Activated T-cell treated with anti-CD3 and anti-CD28 coated beads for 4 hours (primary cell): Measurements from ENCODE around the gene AK8.

Experiments
- DNase-seq: peaks from one replicate; pipeline ENCODE4 v3.0.0-alpha.2; 2020

The AK8 gene

GRCh38 chr9:132824951-132825350 lies 53.1 kb downstream of the AK8 start:
- no peak for DNase-seq

- DNase-seq: no peak
Measured at GRCh38 chr9:132824151-132824550, 53.9 kb downstream of the AK8 start.

- DNase-seq: no peak
Measured at GRCh38 chr9:132823370-132824145, 54.5 kb downstream of the AK8 start.

- DNase-seq: no peak
Measured at GRCh38 chr9:132820169-132820944, 57.7 kb downstream of the AK8 start.

GRCh38 chr9:132818588-132818987 lies 59.5 kb downstream of the AK8 start:
- no peak for DNase-seq

- no peak for DNase-seq
Measured at GRCh38 chr9:132814937-132815336, 63.1 kb downstream of the AK8 start.

- DNase-seq: no peak
Measured at GRCh38 chr9:132813115-132813771, 64.8 kb downstream of the AK8 start.

- DNase-seq: no peak
Measured at GRCh38 chr9:132811985-132812384, 66.1 kb downstream of the AK8 start.

GRCh38 chr9:132810314-132810713 lies 67.8 kb downstream of the AK8 start:
- no peak for DNase-seq

GRCh38 chr9:132809677-132810271 lies 68.3 kb downstream of the AK8 start:
- DNase-seq: no peak

GRCh38 chr9:132808645-132809044 lies 69.4 kb downstream of the AK8 start:
- no peak for DNase-seq

GRCh38 chr9:132806723-132807421 lies 71.2 kb downstream of the AK8 start:
- no peak for DNase-seq

- DNase-seq: no peak
Measured at GRCh38 chr9:132806306-132806705, 71.8 kb downstream of the AK8 start.

- DNase-seq: no peak
Measured at GRCh38 chr9:132804576-132805295, 73.3 kb downstream of the AK8 start.

GRCh38 chr9:132802121-132802795 lies 75.8 kb downstream of the AK8 start:
- DNase-seq: no peak

- DNase-seq: no peak
Measured at GRCh38 chr9:132801659-132802058, 76.4 kb downstream of the AK8 start.

- peak; percentile 39 for DNase-seq
Measured at GRCh38 chr9:132800038-132800648, 77.9 kb downstream of the AK8 start.

- DNase-seq: no peak
Measured at GRCh38 chr9:132798817-132799790, 79.0 kb downstream of the AK8 start.

GRCh38 chr9:132797861-132798659 lies 80.0 kb downstream of the AK8 start:
- no peak for DNase-seq
